ENCODE data around the gene COMMD2. TPM values are rescaled to one million over a fixed set of nuclear protein-coding genes. Genes with fewer than 3 reads are reported as not detected.

The COMMD2 gene
- total RNA-seq, result 10 to 100 TPM; 11.0 to 17.7 (median 14.0) TPM
- long read RNA-seq, partial matches to known transcripts, result 0 of 5 reads
- long read RNA-seq, other reads (novel, unspliced or antisense), result 0 of 5 reads

DNA sequence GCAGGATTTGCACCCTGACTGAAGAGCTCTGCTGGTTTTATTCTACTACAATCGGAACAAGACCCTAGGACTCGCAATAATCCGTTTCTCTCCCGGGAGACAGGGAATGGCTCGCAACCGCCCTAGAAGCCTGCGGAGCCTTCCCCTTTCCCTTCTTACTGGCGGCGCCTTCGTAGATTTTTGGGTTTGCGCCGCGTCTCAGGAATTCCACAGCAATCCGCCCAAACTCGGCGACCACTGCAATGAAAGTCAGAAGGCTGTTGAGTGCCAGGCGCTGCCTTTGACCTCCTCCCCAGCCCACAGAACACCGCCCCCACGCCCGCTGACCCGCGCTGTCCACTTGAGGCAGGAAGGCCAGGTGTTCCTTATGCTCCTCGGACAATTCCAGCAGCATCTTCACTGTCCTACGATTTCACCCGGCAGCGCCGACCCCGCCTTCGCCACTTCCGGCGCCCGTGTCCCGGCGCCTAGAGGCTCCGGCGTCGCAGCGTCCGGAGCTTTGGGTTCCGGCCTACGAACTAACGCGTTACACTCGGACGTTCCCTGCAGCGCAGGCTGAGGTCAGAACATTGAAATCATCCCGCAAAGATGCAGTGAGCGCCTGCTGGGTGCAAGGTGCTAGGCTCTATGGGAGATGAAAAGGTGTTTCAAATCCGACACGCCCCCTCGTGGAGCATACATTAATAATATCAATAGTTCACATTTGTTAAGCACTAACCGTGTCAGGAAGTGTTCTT lies at the start of gene COMMD2:
Gene COMMD2, minus strand, starts transcription at position 439 of the 737 bp plus-strand sequence. Its CDS starts 45 bp downstream, at position 394.
- peaks cover 0 to 13% (median 0%) of the 10 kb centered on the region in 4 donors for H3K4me1 ChIP-seq
- WGBS (ENCODE audit: insufficient coverage, low coverage, low lambda C conversion rate, missing lambda C conversion rate), result under 1% methylated on average over 42 of the region's 52 CpGs
- TF ChIP-seq POLR2A (IDR thresholded peaks at IDR 0.05), result peak; percentile 53
- TF ChIP-seq, protein P1, sequence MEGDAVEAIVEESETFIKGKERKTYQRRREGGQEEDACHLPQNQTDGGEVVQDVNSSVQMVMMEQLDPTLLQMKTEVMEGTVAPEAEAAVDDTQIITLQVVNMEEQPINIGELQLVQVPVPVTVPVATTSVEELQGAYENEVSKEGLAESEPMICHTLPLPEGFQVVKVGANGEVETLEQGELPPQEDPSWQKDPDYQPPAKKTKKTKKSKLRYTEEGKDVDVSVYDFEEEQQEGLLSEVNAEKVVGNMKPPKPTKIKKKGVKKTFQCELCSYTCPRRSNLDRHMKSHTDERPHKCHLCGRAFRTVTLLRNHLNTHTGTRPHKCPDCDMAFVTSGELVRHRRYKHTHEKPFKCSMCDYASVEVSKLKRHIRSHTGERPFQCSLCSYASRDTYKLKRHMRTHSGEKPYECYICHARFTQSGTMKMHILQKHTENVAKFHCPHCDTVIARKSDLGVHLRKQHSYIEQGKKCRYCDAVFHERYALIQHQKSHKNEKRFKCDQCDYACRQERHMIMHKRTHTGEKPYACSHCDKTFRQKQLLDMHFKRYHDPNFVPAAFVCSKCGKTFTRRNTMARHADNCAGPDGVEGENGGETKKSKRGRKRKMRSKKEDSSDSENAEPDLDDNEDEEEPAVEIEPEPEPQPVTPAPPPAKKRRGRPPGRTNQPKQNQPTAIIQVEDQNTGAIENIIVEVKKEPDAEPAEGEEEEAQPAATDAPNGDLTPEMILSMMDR (IDR thresholded peaks at IDR 0.05), result peak; percentile 32 to 36 (median 34)
- peak within 1 kb of the TSS; percentile 60 to 75 (median 73) for H3K4me3 ChIP-seq
- no peaks in the 10 kb centered on the region for H3K27me3 ChIP-seq
- no peaks in the 10 kb centered on the region for H3K9me3 ChIP-seq
- peak within 1 kb of the TSS in 2 of 3 donors; percentile 32 to 39 for H3K27ac ChIP-seq
- peaks cover 0 to 12% (median 0%) of the 10 kb centered on the region in 4 donors for H3K36me3 ChIP-seq
- intact Hi-C loops (cut with DNase I), result no loop called here
- ATAC-seq (peak; percentile 99 to 100 (median 100)), DNase-seq (peak; percentile 78 to 79 (median 79))

DNA sequence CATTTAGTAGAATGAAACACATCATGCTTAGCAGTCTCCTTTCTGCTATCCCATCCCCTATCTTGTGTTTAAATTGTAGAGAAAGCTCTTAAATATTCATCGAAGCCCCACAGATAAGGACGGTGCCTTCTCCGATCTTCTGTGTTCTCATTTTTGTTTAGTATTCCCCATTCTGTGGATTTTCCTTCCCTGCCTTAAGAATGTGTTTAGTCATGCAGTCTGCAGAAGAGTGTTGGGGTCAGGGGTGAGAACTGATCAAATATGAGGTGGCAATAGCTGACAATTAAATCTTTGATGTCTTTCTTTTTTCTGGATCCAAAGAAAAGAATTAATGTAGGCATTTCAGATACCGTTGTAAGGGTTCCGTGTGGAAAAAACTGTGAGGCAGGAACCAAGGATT lies 49.4 kb upstream of the COMMD2 start:
- Histone ChIP-seq H3K27ac (no peak overlapping the region), H3K4me1 (no peaks in the 10 kb centered on the region), H3K9me3 (no peaks in the 10 kb centered on the region), H3K27me3 (no peaks in the 10 kb centered on the region), H3K4me3 (no peak overlapping the region), H3K36me3 (no peaks in the 10 kb centered on the region)
- DNase-seq (no peak), ATAC-seq (no peak)
- intact Hi-C loops (cut with DNase I), result no loop called here
- TF ChIP-seq, protein P1 (IDR thresholded peaks at IDR 0.05), result no peak
- no peak for TF ChIP-seq POLR2A (IDR thresholded peaks at IDR 0.05)
- 50% methylated on average over 5 of the region's 5 CpGs for WGBS (ENCODE audit: insufficient coverage, low coverage, low lambda C conversion rate, missing lambda C conversion rate)

DNA sequence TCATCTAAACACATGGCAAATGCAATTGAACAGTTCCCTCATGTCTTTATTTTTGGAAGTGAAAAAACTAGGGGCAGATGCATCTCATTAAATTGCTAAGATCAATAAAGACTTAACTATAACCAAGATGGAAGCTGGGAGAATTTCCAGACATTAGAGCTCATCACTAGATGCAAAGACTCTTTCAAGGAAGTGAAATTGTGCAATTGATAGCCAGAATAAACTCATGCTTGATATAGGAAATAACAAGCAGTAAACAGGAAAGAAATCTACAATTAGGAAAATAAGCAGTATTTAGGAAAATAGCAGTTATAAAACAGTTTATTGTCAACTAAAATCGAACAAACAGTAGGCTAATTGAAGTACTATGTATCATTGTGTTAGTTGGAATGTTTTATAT lies 48.9 kb upstream of the COMMD2 start:
- whole genome bisulfite sequencing (ENCODE audit: insufficient coverage, low coverage, low lambda C conversion rate, missing lambda C conversion rate), result 30% methylated on average over 1 of the region's 1 CpG
- Histone ChIP-seq H3K36me3 (no peaks in the 10 kb centered on the region), H3K4me3 (no peak overlapping the region), H3K27ac (no peak overlapping the region), H3K9me3 (no peaks in the 10 kb centered on the region), H3K4me1 (no peaks in the 10 kb centered on the region), H3K27me3 (no peaks in the 10 kb centered on the region)
- TF ChIP-seq POLR2A (IDR thresholded peaks at IDR 0.05), result no peak
- TF ChIP-seq, protein P1 (IDR thresholded peaks at IDR 0.05), result no peak
- intact Hi-C loops (cut with DNase I), result no loop called here
- no peak for ATAC-seq
- no peak for DNase-seq

DNA sequence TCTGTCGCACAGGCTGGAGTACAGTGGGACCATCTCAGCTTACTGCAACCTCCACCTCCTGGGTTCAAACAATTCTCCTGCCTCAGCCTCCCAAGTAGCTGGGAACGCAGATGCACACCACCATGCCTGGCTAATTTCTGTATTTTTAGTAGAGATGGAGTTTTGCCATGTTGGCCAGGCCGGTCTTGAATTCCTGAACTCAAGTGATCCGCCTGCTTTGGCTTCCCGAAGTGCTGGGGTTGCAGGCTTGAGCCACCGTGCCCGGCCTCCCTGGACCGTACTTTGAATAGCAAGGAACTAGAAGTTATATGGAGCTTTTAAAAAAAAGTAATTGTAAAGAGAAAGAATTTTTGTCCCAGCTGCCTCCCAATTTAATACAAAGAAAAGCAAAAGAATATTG lies 48.4 kb upstream of the COMMD2 start:
- Histone ChIP-seq H3K27me3 (no peaks in the 10 kb centered on the region), H3K9me3 (no peaks in the 10 kb centered on the region), H3K4me1 (no peaks in the 10 kb centered on the region), H3K36me3 (no peaks in the 10 kb centered on the region), H3K4me3 (no peak overlapping the region), H3K27ac (no peak overlapping the region)
- ATAC-seq (no peak), DNase-seq (no peak)
- no peak for TF ChIP-seq POLR2A (IDR thresholded peaks at IDR 0.05)
- TF ChIP-seq, protein P1 (IDR thresholded peaks at IDR 0.05), result no peak
- intact Hi-C loops (cut with DNase I), result no loop called here
- WGBS (ENCODE audit: insufficient coverage, low coverage, low lambda C conversion rate, missing lambda C conversion rate), result 88% methylated on average over 8 of the region's 8 CpGs

Measured in right lobe of liver (tissue), 6 donors.